ENCODE results near the gene KTN1.

The KTN1 gene

GRCh38 chr14:55718551-55718950 is 138.5 kb downstream of the KTN1 start:
- FAIRE-seq = no peak

- FAIRE-seq = no peak
Observed at GRCh38 chr14:55720796-55721195, 140.8 kb downstream of the KTN1 start.

DNA sequence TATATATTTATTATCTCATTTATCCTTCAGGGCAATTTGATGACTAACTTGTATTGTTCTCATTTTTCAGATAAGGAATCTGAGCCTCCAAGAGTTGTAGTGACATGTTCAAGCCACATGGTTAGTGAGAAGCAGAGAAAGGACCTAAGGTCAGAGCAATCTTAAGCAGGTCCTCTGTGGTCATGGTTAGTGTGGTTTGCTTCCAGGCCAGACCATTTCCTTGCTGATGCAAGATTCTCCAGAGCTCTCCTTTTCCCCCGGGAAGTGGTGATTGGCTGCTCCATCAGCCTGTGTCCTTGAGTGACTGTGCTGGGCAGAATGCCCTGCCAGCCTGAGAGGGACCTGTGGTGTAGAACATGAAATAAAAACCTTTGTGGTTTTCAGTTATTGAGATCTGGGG is 141.3 kb downstream of the KTN1 start:
- no peak for FAIRE-seq

DNA sequence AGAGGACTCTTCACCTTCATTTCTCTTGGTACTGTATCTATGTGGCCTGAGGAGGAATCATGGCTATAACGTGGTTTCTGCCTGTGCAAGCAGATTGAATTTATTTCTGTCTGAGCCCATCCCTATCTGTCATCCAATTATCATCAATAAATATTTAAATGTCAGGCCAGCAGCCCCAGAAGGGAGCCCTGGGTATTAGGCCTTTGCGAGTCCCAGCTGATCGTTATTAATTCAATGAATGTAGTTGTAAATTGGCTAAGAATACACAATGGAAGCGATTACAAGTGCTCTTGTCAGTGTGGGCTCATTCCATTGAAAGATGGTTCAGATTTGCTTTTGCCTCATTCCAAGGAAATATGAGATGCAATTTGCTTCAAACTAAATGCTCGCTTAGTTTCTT is 142.0 kb downstream of the KTN1 start:
- FAIRE-seq = no peak

GRCh38 chr14:55724736-55725135 is 144.7 kb downstream of the KTN1 start:
- no peak for FAIRE-seq

DNA sequence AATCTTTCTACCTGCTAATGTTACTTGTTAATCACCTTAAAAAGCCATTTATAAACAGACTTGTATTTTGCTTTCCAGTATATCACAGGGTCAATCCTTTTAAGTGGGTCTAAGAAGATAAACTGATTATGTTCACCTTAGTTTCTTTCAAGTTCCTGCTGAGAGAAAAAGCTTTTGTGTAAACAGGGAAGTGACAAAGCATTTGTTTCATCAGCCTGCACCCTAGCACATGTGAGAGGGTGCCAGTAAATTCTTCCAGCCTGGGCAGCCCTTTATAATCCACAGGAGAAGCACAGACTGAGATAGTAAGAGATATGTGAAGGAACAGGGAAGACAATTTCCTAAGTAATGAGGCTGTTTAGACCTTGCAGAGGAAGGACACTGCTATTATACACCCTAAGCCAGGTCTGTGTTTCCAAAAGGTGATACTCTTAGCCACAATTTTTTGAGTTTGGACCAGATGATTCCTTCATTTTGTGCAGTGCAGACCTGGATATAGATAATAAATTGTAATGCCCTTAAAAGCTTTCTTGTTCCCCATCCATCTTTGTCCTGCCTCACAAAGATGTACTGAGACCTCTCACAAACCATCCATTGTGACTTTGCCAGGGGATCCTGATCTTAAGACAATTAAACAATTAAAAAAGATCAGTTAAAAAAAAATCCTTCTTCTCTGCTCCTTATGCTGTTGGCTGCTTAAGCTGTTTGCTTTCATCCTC is 150.7 kb downstream of the KTN1 start:
- no peak for FAIRE-seq

DNA sequence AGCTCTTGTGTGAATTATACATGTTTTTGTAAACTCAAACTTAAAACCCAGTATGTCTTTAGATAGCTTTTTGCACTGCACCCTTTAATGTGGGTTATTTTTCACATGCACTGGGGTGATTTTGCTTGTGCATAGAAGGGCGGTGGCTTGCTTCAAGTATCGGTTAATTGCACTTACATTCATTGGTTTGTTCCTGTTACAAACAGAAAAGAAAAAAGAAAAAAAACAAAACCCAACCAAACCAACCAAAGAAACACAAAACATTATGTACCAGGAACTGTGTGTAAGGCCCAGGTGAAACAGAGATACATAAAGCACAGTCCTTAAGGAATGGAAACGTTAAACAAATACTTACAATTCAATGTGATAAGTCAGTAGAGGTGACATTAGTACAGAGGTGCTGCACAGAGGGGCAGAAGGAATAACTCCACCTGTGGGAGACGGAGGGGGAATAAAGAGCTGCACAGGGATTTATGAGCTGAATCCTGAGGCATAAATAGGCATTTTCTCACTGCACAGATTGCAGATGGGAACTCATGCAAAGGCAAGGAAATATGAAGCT is 151.4 kb downstream of the KTN1 start:
- FAIRE-seq = no peak

DNA sequence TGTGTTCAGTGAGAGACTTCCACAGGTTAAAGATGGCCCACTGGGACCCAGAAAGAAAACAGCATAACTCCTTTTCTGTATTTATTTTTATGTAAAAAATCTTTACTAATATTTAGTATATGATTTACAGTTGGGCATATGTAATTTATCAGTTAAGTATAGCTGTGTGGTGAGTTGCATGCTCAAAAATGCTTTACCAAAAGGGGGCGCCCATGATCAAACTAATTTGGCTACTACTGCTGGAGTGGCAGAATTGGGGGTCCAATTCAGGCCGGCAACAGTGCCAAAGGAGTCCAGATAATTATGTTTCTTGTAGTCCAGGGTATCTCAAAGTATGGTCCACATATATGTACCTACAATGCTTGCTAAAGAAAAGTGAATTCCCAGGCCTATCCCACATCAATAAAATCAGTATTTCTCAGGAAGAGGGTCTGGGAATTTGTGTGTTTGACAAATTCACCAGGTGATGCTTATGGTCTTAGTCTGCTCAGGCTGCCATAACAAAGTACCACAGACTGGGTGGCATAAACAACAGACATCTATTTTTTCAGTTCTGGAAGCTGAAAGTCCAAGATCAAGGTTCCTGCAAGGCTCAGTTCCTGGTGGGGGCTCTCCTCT is 152.0 kb downstream of the KTN1 start:
- FAIRE-seq = no peak

- no peak for FAIRE-seq
Observed at GRCh38 chr14:55733599-55733998, 153.6 kb downstream of the KTN1 start.

All from endometrium (tissue), 2 donors.